Kidney (tissue), 14 donors: ENCODE data around the gene FOLR1. TPM values are rescaled to one million over a fixed set of nuclear protein-coding genes. Genes with fewer than 3 reads are reported as not detected.
A peak's percentile ranks its signal among the peaks of the same experiment; 100 is the strongest.
"Not testable (repeated sequence)": the region's sequence is repeated elsewhere in the genome, so short reads cannot be mapped to it uniquely, and the experiment has no call there.

Source experiments
- DNase-seq, 5 donors: peaks; one replicate each; pipeline ENCODE4 v3.0.0-alpha.2; 2013 to 2020
- FAIRE-seq: peaks from 2 replicates; lab custom pipeline; 2012; peaks lifted over from hg19 to GRCh38; lab: Jason Lieb, UNC
- H3K27ac ChIP-seq, 2 donors: one replicate each; pipeline ENCODE4 v1.7.0; 2013; ENCODE audit warnings: low read depth in 2 of 2, low read length in 2 of 2, inconsistent platforms in 1 of 2
- H3K27me3 ChIP-seq: one replicate; pipeline ENCODE4 v1.7.1; 2013; ENCODE audit warnings: low read length, inconsistent platforms; ENCODE audit not compliant: control insufficient read depth, insufficient read depth
- H3K36me3 ChIP-seq, 3 donors: one replicate each; pipeline versions ENCODE4 v1.7.0 to v1.7.1; 2013; ENCODE audit warnings: low read length in 3 of 3, control low read depth in 1 of 3, inconsistent platforms in 1 of 3; ENCODE audit not compliant: insufficient read depth in 3 of 3, control insufficient read depth in 2 of 3
- H3K4me1 ChIP-seq, 3 donors: one replicate each; pipeline versions ENCODE4 v1.7.0 to v1.7.1; 2013; ENCODE audit warnings: low read length in 3 of 3, inconsistent platforms in 1 of 3, low read depth in 1 of 3; ENCODE audit not compliant: control insufficient read depth in 2 of 3, insufficient read depth in 2 of 3
- H3K4me3 ChIP-seq, 3 donors: one replicate each; pipeline versions ENCODE4 v1.7.0 to v1.8.1; 2013; ENCODE audit warnings: low read length in 3 of 3, control low read depth in 1 of 3, inconsistent platforms in 1 of 3
- H3K9ac ChIP-seq, 3 donors: one replicate each; pipeline versions ENCODE4 v1.7.0 to v1.7.1; 2013; ENCODE audit warnings: low read length in 3 of 3, control low read depth in 1 of 3, inconsistent platforms in 1 of 3
- H3K9me3 ChIP-seq, 3 donors: one replicate each; pipeline versions ENCODE4 v1.7.0 to v1.7.1; 2013; ENCODE audit warnings: low read length in 3 of 3, control low read depth in 1 of 3, inconsistent platforms in 1 of 3; ENCODE audit not compliant: control insufficient read depth in 2 of 3, insufficient read depth in 1 of 3
- CTCF ChIP-seq: IDR thresholded peaks from 3 replicates; pipeline ENCODE4 v1.5.1; 2012; ENCODE audit warnings: mild to moderate bottlenecking, moderate library complexity, borderline replicate concordance; ENCODE audit not compliant: insufficient read depth; ENCODE audit errors: extremely low read depth
- intact Hi-C: fragments of 100-400 bp; cut with DNase I; formaldehyde crosslinking; loops from one replicate; pipeline ENCODE4 v1.11.1; 2022
- polyA plus RNA-seq: library from polyadenylated mRNA; stranded (reverse); fragments of 350-450 nt; fragmentation: Illumina TruSeq; extraction: RNeasy Lipid Tissue Mini Kit (QIAGEN cat#74804); gene quantifications from one replicate; pipeline ENCODE4 v1.2.3, GENCODE V29; 2014; ENCODE audit warnings: low read depth, low replicate concordance; ENCODE audit not compliant: insufficient read depth
- total RNA-seq: library from RNA; stranded (reverse); fragmentation: NEBNext Ultra II Directional; extraction: Animal tissue kit (Norgen Biotek cat#: 25700); gene quantifications from one replicate; pipeline ENCODE4 v1.2.1, GENCODE V29; 2021
- donor health status: control.
- donor health status: control.
- donor health status: control.
- donor health status: control.
- donor health status: control.
- donor health status: DM: yes; HTN: yes; CAD: no.
- donor health status: Normal renal cell carcinoma (clear cell type).

Gene FOLR1
- total and polyA plus RNA-seq, 2 donors from 2014 or later, result 41.2 to 297 TPM

- FAIRE-seq, H3K27ac ChIP-seq, intact Hi-C loops, H3K4me3 ChIP-seq, H3K4me1 ChIP-seq, H3K36me3 ChIP-seq, H3K27me3 ChIP-seq, H3K9ac ChIP-seq, H3K9me3 ChIP-seq: not testable (repeated sequence)
- peak; percentile 20 for TF ChIP-seq CTCF
- DNase-seq, result peak in 1 of 5 donors; percentile 40
Measured at GRCh38 chr11:72181553-72181958, 10.4 kb upstream of the FOLR1 start.

- Histone ChIP-seq H3K9ac (no peak overlapping the region), H3K4me1 (peaks cover 0 to 6% (median 0%) of the 10 kb centered on the region in 3 donors), H3K36me3 (no peaks in the 10 kb centered on the region), H3K4me3 (no peak overlapping the region), H3K9me3 (no peaks in the 10 kb centered on the region), H3K27ac (no peak overlapping the region), H3K27me3 (no peaks in the 10 kb centered on the region)
- TF ChIP-seq CTCF, result no peak
- no peak for DNase-seq
- FAIRE-seq, result no peak
- intact Hi-C loops, result no loop called here
Measured at GRCh38 chr11:72188267-72188666, 3.7 kb upstream of the FOLR1 start.

GRCh38 chr11:72189455-72190250 is 2.3 kb upstream of the FOLR1 start:
- no peak for FAIRE-seq
- Histone ChIP-seq H3K36me3 (no peaks in the 10 kb centered on the region), H3K27me3 (no peaks in the 10 kb centered on the region), H3K4me3 (peak overlapping the region in 1 of 3 donors; percentile 20), H3K4me1 (peaks cover 0 to 6% (median 0%) of the 10 kb centered on the region in 3 donors), H3K9ac (no peak overlapping the region), H3K9me3 (no peaks in the 10 kb centered on the region), H3K27ac (no peak overlapping the region)
- intact Hi-C loops, result no loop called here
- peak; percentile 47 to 86 (median 54) for DNase-seq
- no peak for TF ChIP-seq CTCF
